HG02970 (cell line): ENCODE data around the gene ALG11.

Experiments used
- ATAC-seq: cut with Tn5 transposase; IDR thresholded peaks from one replicate; pipeline ENCODE4 v1.9.1; 2021; ENCODE audit warnings: mild to moderate bottlenecking, moderate library complexity, moderate number of reproducible peaks; ENCODE audit not compliant: unreplicated experiment, low FRiP score

ALG11 gene

GRCh38 chr13:51996641-51997040 is 15.6 kb upstream of the ALG11 start:
- no peak for ATAC-seq

GRCh38 chr13:51997186-51997585 is 15.0 kb upstream of the ALG11 start:
- no peak for ATAC-seq

GRCh38 chr13:51997641-51998330 is 14.4 kb upstream of the ALG11 start:
- no peak for ATAC-seq

- ATAC-seq, result no peak
Measured at GRCh38 chr13:51998723-51999509, 13.3 kb upstream of the ALG11 start.

- no peak for ATAC-seq
Measured at GRCh38 chr13:51999510-51999911, 12.7 kb upstream of the ALG11 start.

- no peak for ATAC-seq
Measured at GRCh38 chr13:51999921-52000320, 12.3 kb upstream of the ALG11 start.

- ATAC-seq, result no peak
Measured at GRCh38 chr13:52001120-52001731, 11.0 kb upstream of the ALG11 start.

GRCh38 chr13:52002361-52002760 is 9.8 kb upstream of the ALG11 start:
- no peak for ATAC-seq

GRCh38 chr13:52003541-52003940 is 8.7 kb upstream of the ALG11 start:
- ATAC-seq, result no peak

GRCh38 chr13:52004511-52005170 is 7.6 kb upstream of the ALG11 start:
- no peak for ATAC-seq

GRCh38 chr13:52005841-52006522 is 6.2 kb upstream of the ALG11 start:
- no peak for ATAC-seq

GRCh38 chr13:52006523-52007245 is 5.5 kb upstream of the ALG11 start:
- ATAC-seq, result no peak

- ATAC-seq, result no peak
Measured at GRCh38 chr13:52009946-52010345, 2.3 kb upstream of the ALG11 start.

GRCh38 chr13:52010890-52011631 is 1.1 kb upstream of the ALG11 start, which contains the start of gene ATP7B:
Gene ATP7B, minus strand, starts transcription at chr13:52011450. Its CDS starts 113 bp downstream, at chr13:52011337.
- ATAC-seq, result no peak

GRCh38 chr13:52012512-52012836 is 276 bp downstream of the ALG11 start:
- ATAC-seq, result no peak

- no peak for ATAC-seq
Measured at GRCh38 chr13:52016296-52016695, 4.1 kb downstream of the ALG11 start.

- no peak for ATAC-seq
Measured at GRCh38 chr13:52020191-52020590, 8.0 kb downstream of the ALG11 start.

GRCh38 chr13:52022356-52022755 is 10.2 kb downstream of the ALG11 start:
- no peak for ATAC-seq

- ATAC-seq, result no peak
Measured at GRCh38 chr13:52024481-52024880, 12.3 kb downstream of the ALG11 start, which contains the start of gene UTP14C. Gene UTP14C, plus strand, starts transcription at chr13:52024691. Its CDS starts 4,114 bp downstream, at chr13:52028805.
